ENCODE data around the gene LSM8. TPM values are rescaled to one million over a fixed set of nuclear protein-coding genes. Genes with fewer than 3 reads are reported as not detected.

Gene LSM8
- total and polyA plus RNA-seq, 2 of the 8 experiments (the other 6 are each of a cell fraction or from before 2014, with no cell fraction given) = 36.9 to 51.0 TPM

- no peak overlapping the region for H3K4ac ChIP-seq (replicated peaks; ENCODE audit: insufficient read length, low read depth, low read length)
- no peak overlapping the region for H3K4me2 ChIP-seq (ENCODE audit: insufficient read depth in 1 of 2, low read depth in 2 of 2, low read length in 2 of 2)
- no peaks in the 10 kb centered on the region for H3K23me2 ChIP-seq (ENCODE audit: low read depth, low read length)
- no peak overlapping the region for H4K5ac ChIP-seq (ENCODE audit: insufficient read length, low read depth, low read length)
- no peaks in the 10 kb centered on the region for H3K36me3 ChIP-seq (ENCODE audit: control insufficient read depth in 2 of 4, insufficient read depth in 4 of 4, low read length in 3 of 4)
- H3K9ac ChIP-seq (replicated peaks in 1 of 4; ENCODE audit: extremely low read depth in 1 of 4, low read depth in 3 of 4, low read length in 3 of 4) = no peak overlapping the region
- no peak overlapping the region for H2AK5ac ChIP-seq (ENCODE audit: low read depth, low read length)
- no peak overlapping the region for H4K91ac ChIP-seq (replicated peaks; ENCODE audit: insufficient read length, low read length)
- H4K8ac ChIP-seq (ENCODE audit: extremely low read depth, insufficient read depth, low read length) = no peak overlapping the region
- H3K18ac ChIP-seq (ENCODE audit: extremely low read depth, low read length) = no peak overlapping the region
- FAIRE-seq (no peak), DNase-seq (ENCODE audit: low read depth in 1 of 2, low spot score in 2 of 2) (no peak)
- H3K4me3 ChIP-seq (ENCODE audit: extremely low read depth in 1 of 4, insufficient read depth in 2 of 4, low read depth in 3 of 4, low read length in 4 of 4) = no peak overlapping the region
- H2BK5ac ChIP-seq (ENCODE audit: low read depth, low read length) = no peak overlapping the region
- WGBS, 2 experiments (ENCODE audit: extremely low coverage in 1 of 2, insufficient coverage in 1 of 2, insufficient read length in 1 of 2, insufficient replicate concordance in 2 of 2, low coverage in 1 of 2, low lambda C conversion rate in 2 of 2, missing lambda C conversion rate in 1 of 2) = 85% methylated on average over 1 of the region's 1 CpG; no CpG with 5 or more reads in 1 of the 2 experiments
- no peaks in the 10 kb centered on the region for H4K20me1 ChIP-seq (replicated peaks in 1 of 2; ENCODE audit: control insufficient read depth in 1 of 2, insufficient read depth in 2 of 2, low read length in 2 of 2)
- H3K79me1 ChIP-seq (ENCODE audit: low read depth, low read length) = no peaks in the 10 kb centered on the region
- no peak overlapping the region for H2BK12ac ChIP-seq (ENCODE audit: low read depth, low read length)
- H2BK15ac ChIP-seq (ENCODE audit: low read length) = no peak overlapping the region
- H3K56ac ChIP-seq (replicated peaks; ENCODE audit: insufficient read length, low read depth, low read length) = no peak overlapping the region
- H3K23ac ChIP-seq (ENCODE audit: insufficient read length) = no peak overlapping the region
- no peak overlapping the region for H2AFZ ChIP-seq (ENCODE audit: low read length)
- CTCF ChIA-PET (ENCODE audit: partially characterized antibody) = no interaction called here
- POLR2A ChIA-PET (ENCODE audit: partially characterized antibody) = no interaction called here
- H3K9me3 ChIP-seq (ENCODE audit: insufficient read depth in 2 of 2, low read depth in 1 of 2, low read length in 1 of 2) = no peaks in the 10 kb centered on the region
- no peak overlapping the region for H3K27ac ChIP-seq (ENCODE audit: low read depth, low read length)
- H3K27me3 ChIP-seq (replicated peaks in 1 of 4; ENCODE audit: control insufficient read depth in 3 of 4, extremely low read depth in 1 of 4, insufficient read depth in 3 of 4, low read length in 3 of 4) = no peaks in the 10 kb centered on the region
- H3K14ac ChIP-seq (ENCODE audit: insufficient read length) = no peak overlapping the region
- no peaks in the 10 kb centered on the region for H3K79me2 ChIP-seq (ENCODE audit: control insufficient read depth in 1 of 2, insufficient read depth in 2 of 2, low read length in 2 of 2)
- no peaks in the 10 kb centered on the region for H3K4me1 ChIP-seq (replicated peaks in 1 of 4; ENCODE audit: control insufficient read depth in 3 of 4, insufficient read depth in 4 of 4, low read length in 3 of 4)
- H2BK20ac ChIP-seq (ENCODE audit: low read length) = no peak overlapping the region
- H2BK120ac ChIP-seq (replicated peaks; ENCODE audit: low read depth, low read length) = no peak overlapping the region
- TF ChIP-seq SUZ12 (IDR thresholded peaks at IDR 0.05; ENCODE audit: low read length) = no peak
- TF ChIP-seq HDAC6 (IDR thresholded peaks at IDR 0.05; ENCODE audit: low read depth, low read length) = no peak
- no peak for TF ChIP-seq SIX5 (IDR thresholded peaks at IDR 0.05; ENCODE audit: low read depth, low read length)
Observed at GRCh38 chr7:118142012-118142411, 42.0 kb upstream of the LSM8 start.

Data from H1 (cell line).